ENCODE measurements around the gene MAU2. TPM values are rescaled to one million over a fixed set of nuclear protein-coding genes. Genes with fewer than 3 reads are reported as not detected.

The MAU2 gene
- total and polyA plus RNA-seq, 2 of the 13 experiments (the other 11 are each of a cell fraction or from before 2014, with no cell fraction given), result 16.8 to 33.8 TPM

DNA sequence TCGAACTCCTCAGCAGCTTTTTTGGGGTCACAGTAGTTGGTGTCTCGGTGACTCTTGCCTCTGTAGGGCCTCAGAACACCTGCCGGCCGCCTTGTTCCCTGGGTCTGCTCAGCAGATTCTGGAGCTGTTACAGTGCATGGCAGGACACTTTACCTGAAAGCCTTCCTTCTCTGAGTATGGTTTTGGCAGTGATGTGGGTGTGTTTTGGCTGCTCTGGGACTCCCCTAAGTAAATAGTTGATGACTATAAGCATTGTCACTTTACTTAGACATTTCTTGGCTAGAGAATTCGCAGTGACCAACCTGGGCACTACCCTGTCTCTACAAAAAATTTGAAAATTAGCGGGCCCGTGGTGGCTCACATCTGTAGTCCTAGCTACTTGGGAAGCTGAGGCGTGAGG, 7.0 kb downstream of the MAU2 start:
- Histone ChIP-seq H3K4me1 (ENCODE audit: insufficient read depth, low read length) (no peaks in the 10 kb centered on the region), H3K4me3 (replicated peaks in 1 of 3; ENCODE audit: insufficient read depth in 1 of 3, low read depth in 2 of 3, low read length in 3 of 3) (no peak overlapping the region), H2AFZ (ENCODE audit: low read length) (no peak overlapping the region), H3K9ac (ENCODE audit: insufficient read depth, low read depth, low read length) (no peak overlapping the region), H3K36me3 (replicated peaks in 1 of 2; ENCODE audit: control insufficient read depth in 1 of 2, insufficient read depth in 2 of 2, low read length in 2 of 2) (peaks cover 17 to 48% of the 10 kb centered on the region in 2 experiments), H4K20me1 (ENCODE audit: insufficient read depth, low read length) (no peaks in the 10 kb centered on the region), H3K4me2 (ENCODE audit: low read depth, low read length) (no peak overlapping the region), H3K27me3 (ENCODE audit: control insufficient read depth in 1 of 2, insufficient read depth in 2 of 2, low read length in 2 of 2) (no peaks in the 10 kb centered on the region), H3K9me3 (ENCODE audit: low read length) (no peaks in the 10 kb centered on the region), H3K27ac (ENCODE audit: extremely low read length, insufficient read depth, low read length) (no peak overlapping the region), H3K79me2 (ENCODE audit: insufficient read depth, low read length) (peaks cover 25% of the 10 kb centered on the region)
- POLR2A ChIA-PET, result no interaction called here
- 100% methylated on average over 8 of the region's 8 CpGs for WGBS (ENCODE audit: low lambda C conversion rate)
- TF ChIP-seq IRX3 (CRISPR knock-in tag; IDR thresholded peaks at IDR 0.05; ENCODE audit: borderline replicate concordance, low read depth) (no peak), ZNF317 (CRISPR knock-in tag; IDR thresholded peaks at IDR 0.05) (no peak)
- DNase-seq (ENCODE audit: low spot score) (no peak), ATAC-seq (no peak), FAIRE-seq (no peak)
- BruUV-seq (replicated peaks), result no TSS peak
- CTCF ChIA-PET (ENCODE audit: low intra/inter-chr PET ratio, low total read pairs), result no interaction called here
- intact Hi-C loops (cut with micrococcal nuclease; ENCODE audit: unreplicated experiment) (no loop called here), in situ Hi-C loops (cut with HindIII; ENCODE audit: extremely low pct_ligation_motif_present, low pct_unique_long_range_greater_than_20kb) (no loop called here)

DNA sequence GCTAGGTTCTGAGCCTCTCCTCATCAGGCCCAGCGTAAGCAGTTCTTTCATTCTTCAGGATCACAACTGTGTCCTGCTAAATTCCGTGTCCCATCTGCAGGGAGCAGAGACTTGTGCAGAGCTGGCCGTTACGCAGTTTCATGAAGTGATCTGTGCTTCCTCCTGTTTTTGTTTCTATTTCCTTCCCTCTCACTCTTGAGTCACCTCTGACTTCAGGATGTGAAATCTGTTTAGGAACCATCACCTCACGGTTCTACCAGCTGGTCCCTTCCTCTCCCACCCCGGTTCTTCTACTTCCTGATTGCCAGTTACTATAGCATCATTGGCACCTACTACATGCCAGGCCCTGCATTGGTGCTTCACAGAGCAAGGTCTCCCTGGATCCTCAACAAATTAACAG, 8.5 kb downstream of the MAU2 start:
- H3K79me2 ChIP-seq (ENCODE audit: insufficient read depth, low read length), result peaks cover 19% of the 10 kb centered on the region
- no peak overlapping the region for H3K9ac ChIP-seq (ENCODE audit: insufficient read depth, low read depth, low read length)
- peaks cover 18 to 48% of the 10 kb centered on the region in 2 experiments for H3K36me3 ChIP-seq (replicated peaks in 1 of 2; ENCODE audit: control insufficient read depth in 1 of 2, insufficient read depth in 2 of 2, low read length in 2 of 2)
- ATAC-seq, result no peak
- no TSS peak for BruUV-seq (replicated peaks)
- H4K20me1 ChIP-seq (ENCODE audit: insufficient read depth, low read length), result no peaks in the 10 kb centered on the region
- POLR2A ChIA-PET, result no interaction called here
- no peak for TF ChIP-seq KLF11 (CRISPR knock-in tag; IDR thresholded peaks at IDR 0.05)
- TF ChIP-seq SP4 (CRISPR knock-in tag; IDR thresholded peaks at IDR 0.05), result no peak
- TF ChIP-seq, protein P1, sequence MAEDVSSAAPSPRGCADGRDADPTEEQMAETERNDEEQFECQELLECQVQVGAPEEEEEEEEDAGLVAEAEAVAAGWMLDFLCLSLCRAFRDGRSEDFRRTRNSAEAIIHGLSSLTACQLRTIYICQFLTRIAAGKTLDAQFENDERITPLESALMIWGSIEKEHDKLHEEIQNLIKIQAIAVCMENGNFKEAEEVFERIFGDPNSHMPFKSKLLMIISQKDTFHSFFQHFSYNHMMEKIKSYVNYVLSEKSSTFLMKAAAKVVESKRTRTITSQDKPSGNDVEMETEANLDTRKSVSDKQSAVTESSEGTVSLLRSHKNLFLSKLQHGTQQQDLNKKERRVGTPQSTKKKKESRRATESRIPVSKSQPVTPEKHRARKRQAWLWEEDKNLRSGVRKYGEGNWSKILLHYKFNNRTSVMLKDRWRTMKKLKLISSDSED (CRISPR knock-in tag; IDR thresholded peaks at IDR 0.05), result no peak
- TF ChIP-seq PAF1 (CRISPR knock-in tag; IDR thresholded peaks at IDR 0.05), result no peak
- TF ChIP-seq, protein P2, sequence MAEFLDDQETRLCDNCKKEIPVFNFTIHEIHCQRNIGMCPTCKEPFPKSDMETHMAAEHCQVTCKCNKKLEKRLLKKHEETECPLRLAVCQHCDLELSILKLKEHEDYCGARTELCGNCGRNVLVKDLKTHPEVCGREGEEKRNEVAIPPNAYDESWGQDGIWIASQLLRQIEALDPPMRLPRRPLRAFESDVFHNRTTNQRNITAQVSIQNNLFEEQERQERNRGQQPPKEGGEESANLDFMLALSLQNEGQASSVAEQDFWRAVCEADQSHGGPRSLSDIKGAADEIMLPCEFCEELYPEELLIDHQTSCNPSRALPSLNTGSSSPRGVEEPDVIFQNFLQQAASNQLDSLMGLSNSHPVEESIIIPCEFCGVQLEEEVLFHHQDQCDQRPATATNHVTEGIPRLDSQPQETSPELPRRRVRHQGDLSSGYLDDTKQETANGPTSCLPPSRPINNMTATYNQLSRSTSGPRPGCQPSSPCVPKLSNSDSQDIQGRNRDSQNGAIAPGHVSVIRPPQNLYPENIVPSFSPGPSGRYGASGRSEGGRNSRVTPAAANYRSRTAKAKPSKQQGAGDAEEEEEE (CRISPR knock-in tag; IDR thresholded peaks at IDR 0.05; ENCODE audit: borderline replicate concordance), result no peak
- TF ChIP-seq, protein P3, sequence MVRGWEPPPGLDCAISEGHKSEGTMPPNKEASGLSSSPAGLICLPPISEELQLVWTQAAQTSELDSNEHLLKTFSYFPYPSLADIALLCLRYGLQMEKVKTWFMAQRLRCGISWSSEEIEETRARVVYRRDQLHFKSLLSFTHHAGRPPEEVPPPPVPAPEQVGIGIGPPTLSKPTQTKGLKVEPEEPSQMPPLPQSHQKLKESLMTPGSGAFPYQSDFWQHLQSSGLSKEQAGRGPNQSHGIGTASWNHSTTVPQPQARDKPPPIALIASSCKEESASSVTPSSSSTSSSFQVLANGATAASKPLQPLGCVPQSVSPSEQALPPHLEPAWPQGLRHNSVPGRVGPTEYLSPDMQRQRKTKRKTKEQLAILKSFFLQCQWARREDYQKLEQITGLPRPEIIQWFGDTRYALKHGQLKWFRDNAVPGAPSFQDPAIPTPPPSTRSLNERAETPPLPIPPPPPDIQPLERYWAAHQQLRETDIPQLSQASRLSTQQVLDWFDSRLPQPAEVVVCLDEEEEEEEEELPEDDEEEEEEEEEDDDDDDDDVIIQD (CRISPR knock-in tag; IDR thresholded peaks at IDR 0.05; ENCODE audit: low read depth), result no peak
- TF ChIP-seq MZF1 (CRISPR knock-in tag; IDR thresholded peaks at IDR 0.05; ENCODE audit: borderline replicate concordance), result no peak
- no peak for FAIRE-seq
- no peak for DNase-seq (ENCODE audit: low spot score)
- H3K4me3 ChIP-seq (replicated peaks in 1 of 3; ENCODE audit: insufficient read depth in 1 of 3, low read depth in 2 of 3, low read length in 3 of 3), result no peak overlapping the region
- H3K27me3 ChIP-seq (ENCODE audit: control insufficient read depth in 1 of 2, insufficient read depth in 2 of 2, low read length in 2 of 2), result no peaks in the 10 kb centered on the region
- no peaks in the 10 kb centered on the region for H3K4me1 ChIP-seq (ENCODE audit: insufficient read depth, low read length)
- H3K4me2 ChIP-seq (ENCODE audit: low read depth, low read length), result no peak overlapping the region
- intact Hi-C loops (cut with micrococcal nuclease; ENCODE audit: unreplicated experiment), result no loop called here
- H3K9me3 ChIP-seq (ENCODE audit: low read length), result no peaks in the 10 kb centered on the region
- H2AFZ ChIP-seq (ENCODE audit: low read length), result no peak overlapping the region
- WGBS (ENCODE audit: low lambda C conversion rate), result 91% methylated on average over 6 of the region's 6 CpGs
- H3K27ac ChIP-seq (ENCODE audit: extremely low read length, insufficient read depth, low read length), result no peak overlapping the region
- CTCF ChIA-PET (ENCODE audit: low intra/inter-chr PET ratio, low total read pairs), result no interaction called here
- in situ Hi-C loops (cut with HindIII; ENCODE audit: extremely low pct_ligation_motif_present, low pct_unique_long_range_greater_than_20kb), result no loop called here

Measured in HepG2 (cell line).